ENCODE results near the gene CDH22.

DNA sequence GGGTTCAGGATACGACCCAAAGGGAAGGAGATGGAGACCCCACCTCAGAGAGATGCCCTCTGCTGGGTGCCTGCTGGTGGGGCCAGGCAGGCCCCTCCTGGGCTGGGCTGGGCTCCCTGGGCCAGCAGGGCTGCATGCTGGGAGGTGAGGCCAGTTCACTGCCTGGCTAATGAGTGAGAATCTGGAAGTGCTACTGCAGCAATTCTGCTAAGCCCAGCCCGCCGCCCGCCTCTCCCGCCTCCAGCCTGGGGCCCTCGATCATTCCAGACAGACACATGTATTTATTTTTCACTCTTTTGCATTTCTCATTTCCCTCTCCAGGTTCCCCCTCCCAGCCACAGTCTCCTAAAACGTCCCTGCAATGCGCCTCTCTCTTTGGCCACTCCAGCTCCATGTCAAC lies 79.6 kb downstream of the CDH22 start:
- TF ChIP-seq, protein P1, sequence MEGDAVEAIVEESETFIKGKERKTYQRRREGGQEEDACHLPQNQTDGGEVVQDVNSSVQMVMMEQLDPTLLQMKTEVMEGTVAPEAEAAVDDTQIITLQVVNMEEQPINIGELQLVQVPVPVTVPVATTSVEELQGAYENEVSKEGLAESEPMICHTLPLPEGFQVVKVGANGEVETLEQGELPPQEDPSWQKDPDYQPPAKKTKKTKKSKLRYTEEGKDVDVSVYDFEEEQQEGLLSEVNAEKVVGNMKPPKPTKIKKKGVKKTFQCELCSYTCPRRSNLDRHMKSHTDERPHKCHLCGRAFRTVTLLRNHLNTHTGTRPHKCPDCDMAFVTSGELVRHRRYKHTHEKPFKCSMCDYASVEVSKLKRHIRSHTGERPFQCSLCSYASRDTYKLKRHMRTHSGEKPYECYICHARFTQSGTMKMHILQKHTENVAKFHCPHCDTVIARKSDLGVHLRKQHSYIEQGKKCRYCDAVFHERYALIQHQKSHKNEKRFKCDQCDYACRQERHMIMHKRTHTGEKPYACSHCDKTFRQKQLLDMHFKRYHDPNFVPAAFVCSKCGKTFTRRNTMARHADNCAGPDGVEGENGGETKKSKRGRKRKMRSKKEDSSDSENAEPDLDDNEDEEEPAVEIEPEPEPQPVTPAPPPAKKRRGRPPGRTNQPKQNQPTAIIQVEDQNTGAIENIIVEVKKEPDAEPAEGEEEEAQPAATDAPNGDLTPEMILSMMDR (IDR thresholded peaks at IDR 0.05 in 4 of 5, conservative IDR thresholded peaks at IDR 0.05 in 1 of 5) = no peak
- no peak for TF ChIP-seq POLR2A (IDR thresholded peaks at IDR 0.05)
